ENCODE measurements around the gene TNIP2. TPM values are rescaled to one million over a fixed set of nuclear protein-coding genes. Genes with fewer than 3 reads are reported as not detected.
A peak's percentile ranks its signal among the peaks of the same experiment; 100 is the strongest.

The TNIP2 gene
- total RNA-seq, 1 donor from 2014 or later: 25.4 TPM

DNA sequence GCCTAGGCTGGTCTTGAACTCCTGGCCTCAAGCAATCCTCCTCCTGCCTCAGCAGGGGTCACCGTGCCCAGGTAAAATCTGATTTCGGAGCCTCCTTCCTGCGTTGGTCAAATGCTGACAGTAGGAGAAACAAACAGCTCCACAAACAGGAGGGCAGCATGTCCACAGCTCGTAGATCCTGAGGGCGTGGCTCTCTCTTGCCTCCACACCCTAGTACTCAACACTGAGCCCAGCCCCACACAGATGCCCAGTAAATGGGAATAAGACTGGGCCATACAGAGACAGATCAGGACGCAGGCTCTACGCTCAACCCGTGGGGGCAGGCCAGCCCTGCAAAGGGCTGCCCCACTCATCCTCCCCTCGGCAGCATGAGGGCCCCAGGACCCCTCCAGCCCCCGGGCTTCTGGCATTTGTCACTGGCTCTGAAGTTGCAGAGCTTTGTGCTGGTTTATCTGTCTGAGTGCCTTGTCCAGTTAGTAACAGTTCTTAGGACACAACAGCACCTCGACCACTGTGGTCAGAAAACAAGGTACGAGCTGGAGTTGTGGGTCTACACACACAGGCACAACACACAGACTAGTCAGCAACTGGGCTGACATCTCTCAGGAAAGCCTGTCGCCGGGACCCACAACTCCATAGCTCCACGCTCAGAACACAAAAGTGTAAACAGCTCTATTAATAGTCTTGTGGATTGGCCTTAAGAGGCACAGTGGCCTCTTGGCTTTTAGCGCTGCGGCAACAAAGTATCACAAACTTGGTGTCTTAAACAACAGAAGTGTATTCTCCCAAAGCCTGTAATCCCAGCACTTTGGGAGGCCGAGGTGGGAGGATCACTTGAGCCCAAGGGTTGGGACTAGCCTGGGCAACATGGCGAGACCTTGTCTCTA, 5.2 kb downstream of the TNIP2 start:
- Mint-ChIP-seq H3K27ac (ENCODE audit: unreplicated experiment) (no peak overlapping the region), H3K27me3 (ENCODE audit: unreplicated experiment) (no peaks in the 10 kb centered on the region), H3K9me3 (ENCODE audit: unreplicated experiment) (peaks cover 6% of the 10 kb centered on the region), H3K4me3 (ENCODE audit: unreplicated experiment) (no peak overlapping the region), H3K36me3 (ENCODE audit: unreplicated experiment) (no peaks in the 10 kb centered on the region), H3K4me1 (ENCODE audit: low read depth, unreplicated experiment) (peaks cover 16% of the 10 kb centered on the region)
- DNase-seq: no peak
- TF ChIP-seq, protein P1, sequence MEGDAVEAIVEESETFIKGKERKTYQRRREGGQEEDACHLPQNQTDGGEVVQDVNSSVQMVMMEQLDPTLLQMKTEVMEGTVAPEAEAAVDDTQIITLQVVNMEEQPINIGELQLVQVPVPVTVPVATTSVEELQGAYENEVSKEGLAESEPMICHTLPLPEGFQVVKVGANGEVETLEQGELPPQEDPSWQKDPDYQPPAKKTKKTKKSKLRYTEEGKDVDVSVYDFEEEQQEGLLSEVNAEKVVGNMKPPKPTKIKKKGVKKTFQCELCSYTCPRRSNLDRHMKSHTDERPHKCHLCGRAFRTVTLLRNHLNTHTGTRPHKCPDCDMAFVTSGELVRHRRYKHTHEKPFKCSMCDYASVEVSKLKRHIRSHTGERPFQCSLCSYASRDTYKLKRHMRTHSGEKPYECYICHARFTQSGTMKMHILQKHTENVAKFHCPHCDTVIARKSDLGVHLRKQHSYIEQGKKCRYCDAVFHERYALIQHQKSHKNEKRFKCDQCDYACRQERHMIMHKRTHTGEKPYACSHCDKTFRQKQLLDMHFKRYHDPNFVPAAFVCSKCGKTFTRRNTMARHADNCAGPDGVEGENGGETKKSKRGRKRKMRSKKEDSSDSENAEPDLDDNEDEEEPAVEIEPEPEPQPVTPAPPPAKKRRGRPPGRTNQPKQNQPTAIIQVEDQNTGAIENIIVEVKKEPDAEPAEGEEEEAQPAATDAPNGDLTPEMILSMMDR (IDR thresholded peaks at IDR 0.05; ENCODE audit: partially characterized antibody, unreplicated experiment): no peak

DNA sequence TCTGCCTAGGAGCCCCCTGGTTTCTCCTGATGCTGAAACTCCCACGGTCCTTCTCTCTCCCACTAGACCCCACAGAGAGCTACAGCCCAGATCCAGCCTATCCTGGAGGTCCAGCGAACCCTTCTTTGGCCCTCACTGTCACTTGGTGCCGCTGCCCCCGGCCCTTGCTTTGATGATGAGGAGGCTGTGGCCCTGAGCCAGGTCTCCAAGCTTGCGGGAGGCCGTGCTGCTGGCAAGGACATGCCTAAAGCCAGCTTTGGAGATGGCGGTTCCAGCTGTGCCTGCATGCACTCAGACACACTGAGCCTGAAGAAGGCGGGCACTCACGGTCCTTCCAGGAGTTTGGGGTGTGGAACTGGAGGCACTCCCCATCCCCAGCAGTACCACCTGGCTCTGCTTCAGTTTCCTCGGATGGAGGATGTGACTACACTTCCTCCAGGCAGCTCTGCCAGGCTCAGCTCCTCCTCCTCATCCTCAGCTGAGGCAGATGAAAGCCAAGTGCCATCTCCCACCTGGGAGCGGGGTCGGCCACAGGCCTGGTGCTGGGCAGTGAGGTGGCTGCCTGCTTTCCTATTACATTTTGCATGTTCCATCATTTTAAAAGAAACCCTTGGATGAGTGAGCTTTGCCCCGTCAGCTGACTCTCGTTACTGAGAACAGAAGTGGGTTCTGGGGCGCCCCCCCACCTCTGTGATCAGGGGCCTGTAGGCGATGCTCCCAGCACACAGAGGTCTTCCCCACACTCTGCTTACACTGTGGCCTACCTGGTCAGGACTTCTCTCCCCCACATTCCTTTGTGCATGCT, 9.0 kb downstream of the TNIP2 start:
- Mint-ChIP-seq H3K4me3 (ENCODE audit: unreplicated experiment) (no peak overlapping the region), H3K36me3 (ENCODE audit: unreplicated experiment) (no peaks in the 10 kb centered on the region), H3K27me3 (ENCODE audit: unreplicated experiment) (no peaks in the 10 kb centered on the region), H3K9me3 (ENCODE audit: unreplicated experiment) (peaks cover 15% of the 10 kb centered on the region), H3K27ac (ENCODE audit: unreplicated experiment) (peak overlapping the region; percentile 15), H3K4me1 (ENCODE audit: low read depth, unreplicated experiment) (peaks cover 23% of the 10 kb centered on the region)
- TF ChIP-seq, protein P1 (IDR thresholded peaks at IDR 0.05; ENCODE audit: partially characterized antibody, unreplicated experiment): no peak
- DNase-seq: no peak

DNA sequence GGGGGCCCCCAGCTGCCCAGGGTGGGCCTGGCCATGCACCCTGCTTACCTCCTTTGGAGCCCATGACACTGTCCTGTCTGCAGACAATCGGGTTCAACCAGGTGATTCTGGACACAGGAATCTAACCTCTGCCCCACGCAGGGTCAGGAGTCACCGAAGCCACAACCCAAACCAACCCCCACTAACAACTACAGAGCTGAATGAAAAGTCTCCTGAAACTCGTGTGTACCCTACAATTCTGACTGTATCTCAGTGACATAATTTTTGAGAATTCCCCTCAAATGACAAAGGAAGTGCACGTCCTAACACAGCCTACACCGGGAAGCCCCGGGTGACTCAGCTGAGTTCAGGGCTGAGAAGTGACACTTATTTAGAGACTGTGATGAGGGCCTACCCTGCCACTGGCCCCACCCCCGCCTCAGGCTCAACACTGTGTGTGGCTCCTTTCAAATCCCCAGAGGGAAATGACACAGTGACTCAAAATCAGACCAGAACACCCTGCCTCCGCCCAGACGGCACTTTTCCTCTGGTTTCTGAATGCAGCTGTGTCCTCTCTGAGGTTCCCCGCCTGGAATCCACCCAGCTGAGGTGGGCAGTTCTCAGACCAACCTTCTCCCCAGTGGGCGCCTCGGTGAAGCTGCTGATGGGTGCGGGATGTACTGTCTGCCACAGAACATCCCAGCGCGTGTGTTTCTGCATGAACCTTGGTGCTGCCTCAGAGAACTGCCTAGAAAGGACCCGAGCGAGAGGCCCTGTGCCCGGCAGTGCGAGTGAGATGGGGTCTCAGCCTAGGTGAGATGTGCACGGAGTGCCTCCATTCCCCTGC, 9.9 kb downstream of the TNIP2 start:
- Mint-ChIP-seq H3K9me3 (ENCODE audit: unreplicated experiment) (peaks cover 16% of the 10 kb centered on the region), H3K36me3 (ENCODE audit: unreplicated experiment) (no peaks in the 10 kb centered on the region), H3K4me1 (ENCODE audit: low read depth, unreplicated experiment) (peaks cover 27% of the 10 kb centered on the region), H3K4me3 (ENCODE audit: unreplicated experiment) (no peak overlapping the region), H3K27ac (ENCODE audit: unreplicated experiment) (peak overlapping the region; percentile 48), H3K27me3 (ENCODE audit: unreplicated experiment) (peaks cover under 1% of the 10 kb centered on the region)
- TF ChIP-seq, protein P1 (IDR thresholded peaks at IDR 0.05; ENCODE audit: partially characterized antibody, unreplicated experiment): no peak
- no peak for DNase-seq

DNA sequence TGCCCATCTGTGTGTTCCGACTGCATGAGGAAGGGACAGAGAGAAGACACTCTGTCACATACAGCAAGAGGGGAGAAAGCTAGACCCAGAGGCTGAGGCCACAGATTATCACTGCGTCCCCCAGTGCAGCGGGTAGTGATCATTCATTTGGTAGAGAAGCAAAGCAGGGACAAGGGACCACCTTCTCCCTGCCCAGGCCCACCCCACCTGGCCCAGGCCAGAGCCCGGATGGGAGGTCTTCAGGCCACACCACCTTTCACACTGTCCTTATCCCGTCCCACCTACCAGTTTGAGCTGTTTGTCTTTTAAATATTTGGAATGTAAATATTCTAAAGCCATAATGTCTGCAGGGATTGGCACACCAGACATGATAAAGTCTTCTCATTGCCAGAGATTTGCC, 10.6 kb downstream of the TNIP2 start:
- Mint-ChIP-seq H3K27me3 (ENCODE audit: unreplicated experiment) (peaks cover 4% of the 10 kb centered on the region), H3K9me3 (ENCODE audit: unreplicated experiment) (peaks cover 16% of the 10 kb centered on the region), H3K4me3 (ENCODE audit: unreplicated experiment) (no peak overlapping the region), H3K4me1 (ENCODE audit: low read depth, unreplicated experiment) (peaks cover 30% of the 10 kb centered on the region), H3K36me3 (ENCODE audit: unreplicated experiment) (no peaks in the 10 kb centered on the region), H3K27ac (ENCODE audit: unreplicated experiment) (peak overlapping the region; percentile 71)
- TF ChIP-seq, protein P1 (IDR thresholded peaks at IDR 0.05; ENCODE audit: partially characterized antibody, unreplicated experiment): no peak
- DNase-seq: no peak
